Astrocyte (in vitro differentiated cells and primary cell): ENCODE measurements around the gene KLHL9. TPM values are rescaled to one million over a fixed set of nuclear protein-coding genes. Genes with fewer than 3 reads are reported as not detected.

ENCODE experiments used
- DNase-seq: peaks from one replicate; pipeline ENCODE4 v3.0.0-alpha.2; 2010; ENCODE audit warnings: low read depth
- FAIRE-seq: peaks from 2 replicates; lab custom pipeline; 2011; peaks lifted over from hg19 to GRCh38; lab: Jason Lieb, UNC
- H2AFZ ChIP-seq: 2 replicates; pipeline ENCODE4 v1.6.0; 2012; ENCODE audit warnings: low read depth, low read length, inconsistent platforms
- H3K27ac ChIP-seq: 2 replicates; pipeline ENCODE4 v1.5.1; 2011; ENCODE audit warnings: low read depth, low read length, inconsistent platforms
- H3K27me3 ChIP-seq: 2 replicates; pipeline ENCODE4 v1.6.0; 2011; ENCODE audit warnings: low read length, inconsistent platforms; ENCODE audit not compliant: insufficient read depth
- H3K36me3 ChIP-seq: 2 replicates; pipeline ENCODE4 v1.5.1; 2011; ENCODE audit warnings: low read length, inconsistent platforms; ENCODE audit not compliant: insufficient read depth
- H3K4me1 ChIP-seq: 2 replicates; pipeline ENCODE4 v1.5.1; 2011; ENCODE audit warnings: low read length, inconsistent platforms; ENCODE audit not compliant: insufficient read depth
- H3K4me2 ChIP-seq: 2 replicates; pipeline ENCODE4 v1.6.0; 2012; ENCODE audit warnings: low read length, inconsistent platforms
- H3K4me3 ChIP-seq: 2 replicates; pipeline ENCODE4 v1.5.1; 2011; ENCODE audit warnings: low read depth, mild to moderate bottlenecking, low read length, inconsistent platforms; ENCODE audit not compliant: insufficient read depth
- H3K79me2 ChIP-seq: 2 replicates; pipeline ENCODE4 v1.6.0; 2012; ENCODE audit warnings: mild to moderate bottlenecking, low read length, inconsistent platforms; ENCODE audit not compliant: insufficient read depth
- H3K9ac ChIP-seq: 2 replicates; pipeline ENCODE4 v1.6.0; 2012; ENCODE audit warnings: mild to moderate bottlenecking, low read length, inconsistent platforms
- H3K9me3 ChIP-seq: 2 replicates; pipeline ENCODE4 v1.5.1; 2012; ENCODE audit warnings: low read depth, mild to moderate bottlenecking, low read length, inconsistent platforms; ENCODE audit not compliant: insufficient read depth
- H4K20me1 ChIP-seq: 2 replicates; pipeline ENCODE4 v1.6.0; 2012; ENCODE audit warnings: low read length, inconsistent platforms; ENCODE audit not compliant: insufficient read depth
- H3K27ac Mint-ChIP-seq: one replicate; pipeline ENCODE4 v1.8.0; 2021; ENCODE audit warnings: mild to moderate bottlenecking, mixed read lengths; ENCODE audit not compliant: unreplicated experiment
- H3K27me3 Mint-ChIP-seq: one replicate; pipeline ENCODE4 v1.8.0; 2021; ENCODE audit warnings: low read depth, mixed read lengths; ENCODE audit not compliant: unreplicated experiment
- H3K36me3 Mint-ChIP-seq: one replicate; pipeline ENCODE4 v1.8.0; 2021; ENCODE audit warnings: low read depth, mixed read lengths; ENCODE audit not compliant: unreplicated experiment
- H3K4me1 Mint-ChIP-seq: one replicate; pipeline ENCODE4 v1.8.0; 2021; ENCODE audit warnings: low read depth, mixed read lengths; ENCODE audit not compliant: unreplicated experiment
- H3K4me3 Mint-ChIP-seq: one replicate; pipeline ENCODE4 v1.8.0; 2021; ENCODE audit warnings: mild to moderate bottlenecking, moderate library complexity, mixed read lengths; ENCODE audit not compliant: unreplicated experiment
- H3K9me3 Mint-ChIP-seq: one replicate; pipeline ENCODE4 v1.8.0; 2021; ENCODE audit warnings: mild to moderate bottlenecking, mixed read lengths; ENCODE audit not compliant: unreplicated experiment
- CTCF ChIP-seq: IDR thresholded peaks from 2 replicates; pipeline ENCODE4 v1.5.1; 2011; ENCODE audit warnings: low read depth, mild to moderate bottlenecking, inconsistent platforms, low read length, moderate library complexity; ENCODE audit not compliant: insufficient read depth
- EZH2 ChIP-seq: IDR thresholded peaks from 2 replicates; pipeline ENCODE4 v1.6.1; 2012; ENCODE audit warnings: mild to moderate bottlenecking, low read length, inconsistent platforms; ENCODE audit not compliant: insufficient read depth
- total RNA-seq: library from RNA; stranded (reverse); gene quantifications from 2 replicates; pipeline ENCODE4 v1.2.1, GENCODE V29; 2021

Gene KLHL9
- total RNA-seq, 1 donor from 2014 or later: 30.3 TPM

GRCh38 chr9:21348430-21348970 is 13.3 kb upstream of the KLHL9 start:
- no peak for DNase-seq
- Histone ChIP-seq H3K4me2 (no peak overlapping the region), H3K9ac (no peak overlapping the region), H3K36me3 (no peaks in the 10 kb centered on the region), H3K79me2 (no peaks in the 10 kb centered on the region), H3K4me3 (no peak overlapping the region), H2AFZ (no peak overlapping the region), H3K4me1 (no peaks in the 10 kb centered on the region), H3K9me3 (no peaks in the 10 kb centered on the region), H3K27me3 (peaks cover 17% of the 10 kb centered on the region), H3K27ac (no peak overlapping the region), H4K20me1 (no peaks in the 10 kb centered on the region)
- no peak for FAIRE-seq
- Mint-ChIP-seq H3K27me3 (no peaks in the 10 kb centered on the region), H3K27ac (no peak overlapping the region), H3K36me3 (no peaks in the 10 kb centered on the region), H3K4me1 (no peaks in the 10 kb centered on the region), H3K4me3 (no peak overlapping the region), H3K9me3 (peaks cover 10% of the 10 kb centered on the region)
- TF ChIP-seq EZH2 (no peak), CTCF (no peak)

DNA sequence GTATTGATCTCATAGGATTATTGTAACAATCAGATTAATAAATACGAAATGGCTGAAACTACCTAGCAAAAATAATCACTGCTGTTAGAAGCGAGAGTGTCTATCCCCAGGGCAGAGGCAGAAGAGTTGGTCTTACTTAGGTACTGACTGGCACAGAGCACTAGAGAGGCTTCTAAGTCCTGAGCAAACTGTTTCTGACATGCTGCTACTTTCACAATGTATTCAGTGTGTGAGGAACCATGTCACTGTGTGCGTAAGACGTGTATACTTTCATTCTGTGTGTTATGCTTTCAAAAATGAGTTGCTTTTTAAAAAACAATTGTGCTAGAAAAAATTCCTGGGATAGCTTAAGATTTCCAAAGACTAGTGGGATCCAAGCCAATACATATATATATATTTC is 5.5 kb upstream of the KLHL9 start:
- TF ChIP-seq CTCF: no peak
- no peak for TF ChIP-seq EZH2
- H3K27ac Mint-ChIP-seq: no peak overlapping the region

GRCh38 chr9:21336457-21336856 is 1.3 kb upstream of the KLHL9 start:
- no peaks in the 10 kb centered on the region for H3K9me3 ChIP-seq
- H3K27ac Mint-ChIP-seq: no peak overlapping the region
- no peak overlapping the region for H3K27ac ChIP-seq
- TF ChIP-seq CTCF: no peak
- TF ChIP-seq EZH2: no peak
- no peaks in the 10 kb centered on the region for H3K36me3 ChIP-seq
- H3K4me1 Mint-ChIP-seq: peaks cover 24% of the 10 kb centered on the region
- no peaks in the 10 kb centered on the region for H3K9me3 Mint-ChIP-seq
- peak overlapping the region; percentile 92 for H3K4me3 Mint-ChIP-seq
- no peak overlapping the region for H3K4me3 ChIP-seq
- H3K4me1 ChIP-seq: peaks cover 17% of the 10 kb centered on the region
- no peak overlapping the region for H3K9ac ChIP-seq
- no peaks in the 10 kb centered on the region for H3K27me3 ChIP-seq
- H3K79me2 ChIP-seq: peaks cover 38% of the 10 kb centered on the region
- H3K27me3 Mint-ChIP-seq: no peaks in the 10 kb centered on the region
- FAIRE-seq (no peak), DNase-seq (no peak)
- peaks cover 28% of the 10 kb centered on the region for H4K20me1 ChIP-seq
- no peak overlapping the region for H2AFZ ChIP-seq
- H3K4me2 ChIP-seq: no peak overlapping the region
- peaks cover 11% of the 10 kb centered on the region for H3K36me3 Mint-ChIP-seq

More for the DNA sequence above, 5.5 kb upstream of the KLHL9 start:
- Histone ChIP-seq H3K4me3 (no peak overlapping the region), H3K9me3 (no peaks in the 10 kb centered on the region), H3K4me2 (no peak overlapping the region), H2AFZ (no peak overlapping the region), H4K20me1 (no peaks in the 10 kb centered on the region), H3K9ac (no peak overlapping the region), H3K4me1 (no peaks in the 10 kb centered on the region), H3K79me2 (no peaks in the 10 kb centered on the region), H3K27me3 (no peaks in the 10 kb centered on the region), H3K36me3 (no peaks in the 10 kb centered on the region), H3K27ac (no peak overlapping the region)
- Mint-ChIP-seq H3K27me3 (no peaks in the 10 kb centered on the region), H3K36me3 (no peaks in the 10 kb centered on the region), H3K4me1 (no peaks in the 10 kb centered on the region), H3K9me3 (peaks cover 7% of the 10 kb centered on the region), H3K4me3 (no peak overlapping the region)
- DNase-seq: no peak
- no peak for FAIRE-seq
